Esophagus squamous epithelium (tissue), 5 donors: ENCODE results near the gene BTG3. TPM values are rescaled to one million over a fixed set of nuclear protein-coding genes. Genes with fewer than 3 reads are reported as not detected.

Source experiments
- DNase-seq: peaks from one replicate; lab custom pipeline; 2025; lab: John Stamatoyannopoulos, UW
- H3K27ac ChIP-seq, 4 donors: fragments of 200-600 bp; sonication (generic); one replicate each; pipeline ENCODE4 v1.5.1; 2016 to 2019; ENCODE audit warnings: mild to moderate bottlenecking in 1 of 4
- H3K27me3 ChIP-seq, 4 donors: fragments of 200-600 bp; sonication (generic); 1 replicate in 3 of 4; 2 replicates in 1 of 4; pipeline versions ENCODE4 v1.5.1 to v1.6.0; 2017 to 2021; ENCODE audit warnings: antibody characterized with exemption in 1 of 4
- H3K36me3 ChIP-seq, 3 donors: fragments of 200-600 bp; sonication (generic); one replicate each; pipeline ENCODE4 v1.5.1; 2016 to 2019
- H3K4me1 ChIP-seq, 3 donors: fragments of 200-600 bp; sonication (generic); one replicate each; pipeline ENCODE4 v1.5.1; 2017 to 2019
- H3K4me3 ChIP-seq, 4 donors: fragments of 200-600 bp; sonication (generic); 1 replicate in 3 of 4; 2 replicates in 1 of 4; pipeline ENCODE4 v1.5.1; 2016 to 2019; ENCODE audit warnings: mild to moderate bottlenecking in 2 of 4, moderate library complexity in 1 of 4
- H3K9me3 ChIP-seq, 3 donors: fragments of 200-600 bp; sonication (generic); one replicate each; pipeline ENCODE4 v1.5.1; 2016 to 2019
- CTCF ChIP-seq, 6 experiments: fragments of 450-650 bp in 4 of 6; fragments of 200-600 bp in 2 of 6; sonication (generic) in 2 of 6; IDR thresholded peaks; one replicate each; pipeline ENCODE4 v1.5.1; 2016 to 2019; ENCODE audit warnings: antibody characterized with exemption in 6 of 6, mild to moderate bottlenecking in 4 of 6, moderate library complexity in 4 of 6
- POLR2A ChIP-seq, 4 donors: fragments of 450-650 bp; IDR thresholded peaks; one replicate each; pipeline ENCODE4 v1.6.1; 2017; ENCODE audit warnings: antibody characterized with exemption in 4 of 4, mild to moderate bottlenecking in 4 of 4, moderate library complexity in 3 of 4
- WGBS, 2 donors: methylation state at CpG; one replicate each; pipeline ENCODE4 v1.1.5; 2018; 5-methylcytosine and 5-hydroxymethylcytosine counted together
- intact Hi-C: fragments of 100-400 bp; cut with DNase I; formaldehyde crosslinking; loops from one replicate; pipeline ENCODE4 v1.15.0; 2022
- small RNA-seq, 4 donors: library from RNA; depleted of rRNA; stranded (forward); fragments of <200 nt; gene quantifications; one replicate each; pipeline ENCODE3, GENCODE V24; 2016
- total RNA-seq, 4 donors: library from RNA; depleted of rRNA; stranded (reverse); fragments of >200 nt; gene quantifications; one replicate each; pipeline ENCODE4 v1.1.0, GENCODE V29; 2016
- donor health status: DM: yes; HTN: yes; CAD: no.

Gene BTG3
- total RNA-seq, 4 donors from 2014 or later: 29.5 to 61.4 (median 44.8) TPM

DNA sequence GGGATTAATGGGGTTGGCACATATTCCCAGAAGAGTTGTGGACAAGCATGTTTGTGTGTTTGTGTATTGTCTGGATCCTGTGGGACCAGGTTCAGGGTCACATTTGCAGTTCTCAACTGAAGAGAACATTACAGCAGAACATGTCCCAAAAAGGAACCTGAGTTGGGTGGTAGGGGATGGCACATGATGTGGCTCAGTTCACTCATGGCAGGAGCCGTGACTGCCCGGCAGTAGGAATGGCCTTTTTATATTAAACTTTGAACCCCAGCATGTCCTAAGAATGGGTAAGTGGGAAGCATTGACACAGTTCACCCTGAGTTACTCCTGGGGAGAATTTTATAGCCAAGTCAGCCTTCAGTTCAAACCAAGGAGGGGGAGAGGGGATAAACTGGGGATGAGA, 58.6 kb downstream of the BTG3 start:
- no peak overlapping the region for H3K27ac ChIP-seq
- no peaks in the 10 kb centered on the region for H3K27me3 ChIP-seq
- no peak overlapping the region for H3K4me3 ChIP-seq
- 67 to 69% methylated on average over 2 of the region's 2 CpGs for WGBS, 2 donors
- TF ChIP-seq CTCF (IDR thresholded peaks at IDR 0.05) (no peak), POLR2A (IDR thresholded peaks at IDR 0.05) (no peak)
- H3K9me3 ChIP-seq: no peaks in the 10 kb centered on the region
- intact Hi-C loops: no loop called here
- no peak for DNase-seq
- no peaks in the 10 kb centered on the region for H3K4me1 ChIP-seq
- peaks cover 0 to 44% (median 0%) of the 10 kb centered on the region in 3 donors for H3K36me3 ChIP-seq

DNA sequence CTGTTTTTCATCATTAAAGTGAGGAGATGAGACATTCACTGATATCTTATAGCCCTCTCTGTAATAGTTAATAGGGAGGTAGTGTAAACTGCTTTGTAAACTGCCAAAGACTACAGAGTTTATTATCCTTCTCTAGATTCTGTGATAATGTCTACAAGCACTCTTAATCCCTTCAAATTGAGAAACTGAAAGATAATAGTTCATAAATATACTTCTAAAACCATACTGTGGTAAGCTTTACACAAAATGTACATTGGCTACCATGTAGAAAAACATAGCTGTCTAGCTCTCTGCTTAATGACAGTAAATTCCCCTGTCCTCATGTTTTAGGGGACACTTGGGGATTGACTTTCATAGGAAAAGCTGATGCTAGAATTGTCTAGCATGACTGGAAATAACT, 60.3 kb downstream of the BTG3 start:
- TF ChIP-seq POLR2A (IDR thresholded peaks at IDR 0.05) (no peak), CTCF (IDR thresholded peaks at IDR 0.05) (no peak)
- intact Hi-C loops: no loop called here

GRCh38 chr21:17550671-17551308, 61.9 kb downstream of the BTG3 start:
- no peak overlapping the region for H3K4me3 ChIP-seq
- H3K27me3 ChIP-seq: no peaks in the 10 kb centered on the region
- DNase-seq: no peak
- peaks cover 0 to 7% (median 0%) of the 10 kb centered on the region in 3 donors for H3K4me1 ChIP-seq
- intact Hi-C loops: no loop called here
- no peak overlapping the region for H3K27ac ChIP-seq
- 50 to 57% methylated on average over 5 of the region's 5 CpGs for WGBS, 2 donors
- TF ChIP-seq CTCF (IDR thresholded peaks at IDR 0.05) (no peak), POLR2A (IDR thresholded peaks at IDR 0.05) (no peak)
- peaks cover 0 to 58% (median 0%) of the 10 kb centered on the region in 3 donors for H3K36me3 ChIP-seq
- H3K9me3 ChIP-seq: no peaks in the 10 kb centered on the region

More for the DNA sequence above, 60.3 kb downstream of the BTG3 start:
- Histone ChIP-seq H3K27ac (no peak overlapping the region), H3K4me1 (no peaks in the 10 kb centered on the region), H3K36me3 (peaks cover 0 to 50% (median 0%) of the 10 kb centered on the region in 3 donors), H3K9me3 (no peaks in the 10 kb centered on the region), H3K4me3 (no peak overlapping the region), H3K27me3 (no peaks in the 10 kb centered on the region)
- DNase-seq: no peak

DNA sequence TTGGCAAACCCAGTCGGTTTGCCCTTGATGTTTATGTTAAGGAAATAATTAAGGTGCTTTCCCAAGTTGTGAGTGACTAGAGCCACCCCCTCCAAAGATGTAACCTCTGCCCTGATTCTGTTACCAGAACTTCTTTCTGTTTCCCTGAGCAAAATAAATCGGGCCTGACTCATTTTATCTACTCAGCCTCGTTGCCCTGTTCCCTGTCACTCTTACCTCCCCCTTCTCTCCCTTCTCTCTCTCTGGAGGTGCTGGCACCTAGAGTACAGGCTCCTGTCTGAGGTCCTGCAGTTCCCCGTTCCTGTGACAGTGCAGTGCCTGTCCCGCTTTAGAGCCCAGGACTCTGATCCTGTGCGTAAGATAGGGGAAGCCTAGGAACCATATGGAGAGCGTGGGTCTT, 64.4 kb downstream of the BTG3 start:
- Histone ChIP-seq H3K27me3 (no peaks in the 10 kb centered on the region), H3K4me3 (no peak overlapping the region), H3K27ac (no peak overlapping the region), H3K4me1 (peaks cover 0 to 7% (median 0%) of the 10 kb centered on the region in 3 donors), H3K9me3 (no peaks in the 10 kb centered on the region), H3K36me3 (peaks cover 0 to 49% (median 0%) of the 10 kb centered on the region in 3 donors)
- 54 to 63% methylated on average over 6 to 7 of the region's 7 CpGs for WGBS, 2 donors
- intact Hi-C loops: no loop called here
- TF ChIP-seq POLR2A (IDR thresholded peaks at IDR 0.05) (no peak), CTCF (IDR thresholded peaks at IDR 0.05) (no peak)
- DNase-seq: no peak

DNA sequence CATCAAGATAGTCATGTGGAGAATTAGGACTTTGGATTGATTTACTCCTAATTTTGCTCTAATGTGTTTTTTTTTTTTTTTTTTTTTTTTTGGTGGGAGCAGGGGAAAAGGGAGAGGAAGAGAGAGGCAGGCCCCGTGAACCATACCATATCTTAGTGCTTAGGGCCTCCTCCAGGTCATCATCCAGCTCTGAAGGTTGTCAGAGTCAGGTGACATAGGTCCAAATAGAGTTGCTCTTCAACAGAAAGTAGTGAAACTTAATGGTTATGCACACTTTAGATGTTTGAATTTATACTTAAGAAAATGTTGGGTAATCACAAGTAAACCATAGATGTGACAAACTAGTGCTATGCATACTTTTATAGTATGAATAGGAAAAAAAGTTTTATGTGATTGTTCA, 67.7 kb downstream of the BTG3 start:
- Histone ChIP-seq H3K9me3 (no peaks in the 10 kb centered on the region), H3K27me3 (no peaks in the 10 kb centered on the region), H3K4me1 (peaks cover 0 to 11% (median 6%) of the 10 kb centered on the region in 3 donors), H3K27ac (no peak overlapping the region), H3K4me3 (no peak overlapping the region), H3K36me3 (peaks cover 0 to 31% (median 0%) of the 10 kb centered on the region in 3 donors)
- WGBS, 2 donors: 73 to 82% methylated on average over 1 of the region's 1 CpG
- TF ChIP-seq CTCF (IDR thresholded peaks at IDR 0.05) (no peak), POLR2A (IDR thresholded peaks at IDR 0.05) (no peak)
- intact Hi-C loops: no loop called here
- DNase-seq: no peak

Small RNAs within 50 kb of the gene (small RNA-seq; reads per million reads assigned to genes)
- gene RF00019: 0 reads per million in 4 donors

Other genes starting within 250 kb of the BTG3 start
- 10 to 100 TPM; 41.2 to 74.8 (median 47.9) TPM for gene CXADR, start 99.9 kb downstream of the BTG3 start, total RNA-seq
- 10 to 100 TPM in 3 of 4 donors, 1 to 10 TPM in 1; 4.2 to 16.5 (median 12.8) TPM for gene C21orf91, start 206.5 kb upstream of the BTG3 start, total RNA-seq